IMR-90 (cell line): ENCODE measurements around the gene M6PR. TPM values are rescaled to one million over a fixed set of nuclear protein-coding genes. Genes with fewer than 3 reads are reported as not detected.

ENCODE experiments used
- ATAC-seq: fragments of 200-7000 bp; cut with Tn5 transposase; 2 replicates; pipeline ENCODE4 v1.9.1; 2020; ENCODE audit warnings: low read depth, mild to moderate bottlenecking, moderate library complexity
- BruUV-seq: library from RNA; stranded (reverse); fragments of 400-500 nt; replicated peaks from 2 replicates; lab custom pipeline; 2021; lab: Mats Ljungman, UMichigan
- CTCF ChIA-PET: fragments of 300-600 bp; formaldehyde crosslinking; extraction: SDS; loops from one replicate; lab custom pipeline; 2021; ENCODE audit warnings: antibody characterized with exemption; lab: Yijun Ruan, JAX
- POLR2A ChIA-PET: fragments of 300-600 bp; sonication (Branson Sonifier 250); formaldehyde crosslinking; loops from one replicate; lab custom pipeline; 2022; ENCODE audit warnings: antibody characterized with exemption; ENCODE audit not compliant: unreplicated experiment; lab: Charles Lee
- DNase-seq: peaks from one replicate; pipeline ENCODE4 v3.0.0; 2013
- H2AFZ ChIP-seq: replicated peaks from 2 replicates; pipeline ENCODE3; 2013; ENCODE audit warnings: low read length, mild to moderate bottlenecking; ENCODE audit not compliant: poor library complexity
- H2AK5ac ChIP-seq: 2 replicates; pipeline ENCODE4 v1.6.1; 2013; ENCODE audit warnings: low read depth, low read length, inconsistent platforms
- H2AK9ac ChIP-seq: replicated peaks from 2 replicates; pipeline ENCODE3; 2013; ENCODE audit warnings: mild to moderate bottlenecking, low read depth, low read length, moderate library complexity; ENCODE audit not compliant: poor library complexity
- H2BK120ac ChIP-seq: 2 replicates; pipeline ENCODE4 v1.6.1; 2013; ENCODE audit warnings: low read depth, low read length, inconsistent platforms
- H2BK15ac ChIP-seq: 3 replicates; pipeline ENCODE4 v1.6.1; 2013; ENCODE audit warnings: low read depth, low read length, inconsistent platforms
- H2BK20ac ChIP-seq: 2 replicates; pipeline ENCODE4 v1.6.1; 2013; ENCODE audit warnings: low read depth, mild to moderate bottlenecking, inconsistent platforms, low read length, moderate library complexity
- H2BK5ac ChIP-seq: 2 replicates; pipeline ENCODE4 v1.6.1; 2013; ENCODE audit warnings: mild to moderate bottlenecking, low read depth, low read length, inconsistent platforms; ENCODE audit not compliant: poor library complexity, severe bottlenecking
- H3K14ac ChIP-seq: replicated peaks from 2 replicates; pipeline ENCODE4 v1.6.1; 2013; ENCODE audit warnings: low read depth, low read length, inconsistent platforms
- H3K18ac ChIP-seq: 2 replicates; pipeline ENCODE4 v1.6.1; 2013; ENCODE audit warnings: low read depth, low read length, control low read depth
- H3K23ac ChIP-seq: 2 replicates; pipeline ENCODE4 v1.6.1; 2013; ENCODE audit warnings: low read depth, low read length, inconsistent platforms
- H3K27ac ChIP-seq: 2 replicates; pipeline ENCODE4 v1.5.1; 2013; ENCODE audit warnings: mild to moderate bottlenecking, control low read depth, low read length; ENCODE audit not compliant: insufficient read depth
- H3K27me3 ChIP-seq: 2 replicates; pipeline ENCODE4 v1.6.1; 2013; ENCODE audit warnings: low read length; ENCODE audit not compliant: control insufficient read depth, insufficient read depth
- H3K36me3 ChIP-seq: 2 replicates; pipeline ENCODE4 v1.6.1; 2013; ENCODE audit warnings: low read length, mixed read lengths; ENCODE audit not compliant: control insufficient read depth, insufficient read depth
- H3K4ac ChIP-seq: 2 replicates; pipeline ENCODE4 v1.6.1; 2013; ENCODE audit warnings: low read depth, low read length, inconsistent platforms
- H3K4me1 ChIP-seq: 2 replicates; pipeline ENCODE4 v1.6.1; 2013; ENCODE audit warnings: low read length, mixed read lengths; ENCODE audit not compliant: control insufficient read depth, insufficient read depth
- H3K4me2 ChIP-seq: 2 replicates; pipeline ENCODE4 v1.6.1; 2013; ENCODE audit warnings: low read depth, mild to moderate bottlenecking, control low read depth, low read length, moderate library complexity
- H3K4me3 ChIP-seq: 2 replicates; pipeline ENCODE4 v1.5.1; 2013; ENCODE audit warnings: low read depth, mild to moderate bottlenecking, control low read depth, low read length, moderate library complexity; ENCODE audit not compliant: insufficient read depth
- H3K56ac ChIP-seq: 2 replicates; pipeline ENCODE4 v1.6.1; 2013; ENCODE audit warnings: low read length, inconsistent platforms; ENCODE audit not compliant: insufficient read depth; ENCODE audit errors: extremely low read depth
- H3K79me1 ChIP-seq, 2 experiments: 2 replicates each; pipeline ENCODE4 v1.6.1; 2013; ENCODE audit warnings: low read length in 2 of 2, inconsistent platforms in 1 of 2, low read depth in 1 of 2
- H3K9ac ChIP-seq: 2 replicates; pipeline ENCODE4 v1.6.1; 2013; ENCODE audit warnings: low read depth, low read length, control low read depth
- H3K9me1 ChIP-seq: 2 replicates; pipeline ENCODE4 v1.6.1; 2013; ENCODE audit warnings: low read length, inconsistent platforms; ENCODE audit not compliant: insufficient read depth
- H3K9me3 ChIP-seq: 2 replicates; pipeline ENCODE4 v1.6.1; 2013; ENCODE audit warnings: low read length; ENCODE audit not compliant: control insufficient read depth, insufficient read depth
- H4K20me1 ChIP-seq: 2 replicates; pipeline ENCODE4 v1.6.1; 2013; ENCODE audit warnings: low read length, inconsistent platforms; ENCODE audit not compliant: insufficient read depth
- H4K5ac ChIP-seq: 2 replicates; pipeline ENCODE4 v1.6.1; 2013; ENCODE audit warnings: mild to moderate bottlenecking, low read depth, low read length, control low read depth
- H4K8ac ChIP-seq, 2 experiments: 2 replicates each; pipeline ENCODE4 v1.6.1; 2013; ENCODE audit warnings: low read depth in 2 of 2, low read length in 2 of 2, control low read depth in 1 of 2, inconsistent platforms in 1 of 2
- H4K91ac ChIP-seq: 2 replicates; pipeline ENCODE4 v1.6.1; 2013; ENCODE audit warnings: low read depth, low read length, inconsistent platforms; ENCODE audit not compliant: insufficient read depth
- BHLHE40 ChIP-seq: fragments of 150-350 bp; IDR thresholded peaks from 2 replicates; pipeline ENCODE4 v1.6.1; 2016; ENCODE audit warnings: mild to moderate bottlenecking, low read depth, low read length
- CEBPB ChIP-seq: IDR thresholded peaks from 2 replicates; pipeline ENCODE4 v1.6.1; 2012; ENCODE audit warnings: low read depth, low read length, improper control_type of control experiment
- CHD1 ChIP-seq: IDR thresholded peaks from 2 replicates; pipeline ENCODE4 v1.6.1; 2012; ENCODE audit warnings: low read depth, low read length, improper control_type of control experiment
- FOS ChIP-seq: fragments of 150-350 bp; IDR thresholded peaks from 2 replicates; pipeline ENCODE4 v1.6.1; 2016; ENCODE audit warnings: low read depth, low read length
- MAFK ChIP-seq: IDR thresholded peaks from 2 replicates; pipeline ENCODE4 v1.6.1; 2012; ENCODE audit warnings: low read depth, low read length, improper control_type of control experiment
- MAZ ChIP-seq: IDR thresholded peaks from 2 replicates; pipeline ENCODE4 v1.6.1; 2012; ENCODE audit warnings: low read depth, mild to moderate bottlenecking, low read length, improper control_type of control experiment, moderate library complexity, borderline replicate concordance
- MXI1 ChIP-seq: IDR thresholded peaks from 2 replicates; pipeline ENCODE4 v1.6.1; 2012; ENCODE audit warnings: low read depth, mild to moderate bottlenecking, low read length, moderate library complexity, borderline replicate concordance
- POLR2A ChIP-seq: IDR thresholded peaks from 2 replicates; pipeline ENCODE4 v1.6.1; 2012; ENCODE audit warnings: mild to moderate bottlenecking, low read depth, low read length
- RAD21 ChIP-seq: IDR thresholded peaks from 2 replicates; pipeline ENCODE4 v1.6.1; 2012; ENCODE audit warnings: low read length, improper control_type of control experiment
- RCOR1 ChIP-seq: IDR thresholded peaks from 2 replicates; pipeline ENCODE4 v1.6.1; 2012; ENCODE audit warnings: mild to moderate bottlenecking, low read length, improper control_type of control experiment; ENCODE audit not compliant: insufficient replicate concordance
- RFX5 ChIP-seq: IDR thresholded peaks from 2 replicates; pipeline ENCODE4 v1.8.0; 2012; ENCODE audit warnings: low read depth, mild to moderate bottlenecking, low read length, moderate library complexity
- SMC3 ChIP-seq: fragments of 150-350 bp; IDR thresholded peaks from 2 replicates; pipeline ENCODE4 v1.6.1; 2016; ENCODE audit warnings: low read depth, mild to moderate bottlenecking, antibody characterized with exemption, low read length, moderate library complexity
- dilution Hi-C: fragments of 300-500 bp; cut with HindIII; formaldehyde crosslinking; loops from one replicate; pipeline ENCODE4 v1.14.3; 2018; ENCODE audit warnings: low sequenced_read_pairs; ENCODE audit not compliant: unreplicated experiment
- in situ Hi-C: fragments of 300-500 bp; cut with MboI; formaldehyde crosslinking; loops from 3 replicates; pipeline ENCODE4 v1.14.3; 2019; ENCODE audit warnings: low sequenced_read_pairs, inconsistent platforms, mixed read lengths
- intact Hi-C: fragments of 100-400 bp; cut with micrococcal nuclease; formaldehyde crosslinking; loops from 2 replicates; pipeline ENCODE4 v1.10.0; 2022
- polyA plus RNA-seq, 3 experiments: library from polyadenylated mRNA; depleted of rRNA; stranded (reverse); fragments of >200 nt; gene quantifications; 2 replicates each; pipeline ENCODE4 v1.2.3, GENCODE V29; 2012; ENCODE audit warnings: low replicate concordance in 1 of 3
- total RNA-seq: library from RNA; depleted of rRNA; stranded (reverse); fragments of >200 nt; gene quantifications from 2 replicates; pipeline ENCODE4 v1.2.3, GENCODE V29; 2012
- TF ChIP-seq, protein P1 (sequence below): conservative IDR thresholded peaks from 2 replicates; pipeline ENCODE4 v1.5.1; 2012; ENCODE audit warnings: mild to moderate bottlenecking, low read depth, low read length, improper control_type of control experiment
- TF ChIP-seq, protein P2 (sequence below): fragments of 150-350 bp; IDR thresholded peaks from 2 replicates; pipeline ENCODE4 v1.6.1; 2016; ENCODE audit warnings: low read depth, mild to moderate bottlenecking, low read length, moderate library complexity, borderline replicate concordance
- TF ChIP-seq, protein P3 (sequence below): fragments of 150-350 bp; IDR thresholded peaks from 2 replicates; pipeline ENCODE4 v1.6.1; 2017; ENCODE audit warnings: mild to moderate bottlenecking, antibody characterized with exemption, low read length, low read depth

M6PR gene
- total and polyA plus RNA-seq, 2 of the 4 experiments (the other 2 are of a cell fraction): 86.6 to 140 TPM

DNA sequence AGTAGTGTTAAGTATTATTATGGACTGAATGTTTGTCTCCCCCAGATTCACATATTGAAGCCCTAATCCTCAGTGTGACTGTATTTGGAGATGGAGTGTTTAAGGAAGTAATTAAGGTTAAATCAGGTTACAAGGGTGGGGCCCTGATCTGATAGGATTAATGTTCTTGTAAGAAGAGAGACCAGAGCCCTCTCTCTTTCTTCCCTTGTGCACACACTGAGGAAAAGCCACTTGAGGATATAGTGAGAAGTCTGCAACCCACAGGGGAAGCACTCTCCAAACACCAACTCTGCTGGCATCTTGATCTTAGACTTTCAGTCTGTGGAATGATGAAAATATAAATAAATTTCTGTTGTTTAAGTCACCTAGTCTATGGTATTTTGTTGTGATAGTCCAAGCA is 37.7 kb upstream of the M6PR start:
- in situ Hi-C loops: no loop called here
- no peaks in the 10 kb centered on the region for H3K4me1 ChIP-seq
- dilution Hi-C loops: no loop called here

More for the DNA sequence above, 37.7 kb upstream of the M6PR start:
- no TSS peak for BruUV-seq
- H3K27me3 ChIP-seq: no peaks in the 10 kb centered on the region
- TF ChIP-seq FOS (no peak), RCOR1 (no peak), MXI1 (no peak), POLR2A (no peak), CEBPB (no peak), SMC3 (no peak), CHD1 (no peak), MAZ (no peak), RFX5 (no peak), MAFK (no peak), RAD21 (no peak), BHLHE40 (no peak)
- TF ChIP-seq, protein P1, sequence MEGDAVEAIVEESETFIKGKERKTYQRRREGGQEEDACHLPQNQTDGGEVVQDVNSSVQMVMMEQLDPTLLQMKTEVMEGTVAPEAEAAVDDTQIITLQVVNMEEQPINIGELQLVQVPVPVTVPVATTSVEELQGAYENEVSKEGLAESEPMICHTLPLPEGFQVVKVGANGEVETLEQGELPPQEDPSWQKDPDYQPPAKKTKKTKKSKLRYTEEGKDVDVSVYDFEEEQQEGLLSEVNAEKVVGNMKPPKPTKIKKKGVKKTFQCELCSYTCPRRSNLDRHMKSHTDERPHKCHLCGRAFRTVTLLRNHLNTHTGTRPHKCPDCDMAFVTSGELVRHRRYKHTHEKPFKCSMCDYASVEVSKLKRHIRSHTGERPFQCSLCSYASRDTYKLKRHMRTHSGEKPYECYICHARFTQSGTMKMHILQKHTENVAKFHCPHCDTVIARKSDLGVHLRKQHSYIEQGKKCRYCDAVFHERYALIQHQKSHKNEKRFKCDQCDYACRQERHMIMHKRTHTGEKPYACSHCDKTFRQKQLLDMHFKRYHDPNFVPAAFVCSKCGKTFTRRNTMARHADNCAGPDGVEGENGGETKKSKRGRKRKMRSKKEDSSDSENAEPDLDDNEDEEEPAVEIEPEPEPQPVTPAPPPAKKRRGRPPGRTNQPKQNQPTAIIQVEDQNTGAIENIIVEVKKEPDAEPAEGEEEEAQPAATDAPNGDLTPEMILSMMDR: no peak
- TF ChIP-seq, protein P2, sequence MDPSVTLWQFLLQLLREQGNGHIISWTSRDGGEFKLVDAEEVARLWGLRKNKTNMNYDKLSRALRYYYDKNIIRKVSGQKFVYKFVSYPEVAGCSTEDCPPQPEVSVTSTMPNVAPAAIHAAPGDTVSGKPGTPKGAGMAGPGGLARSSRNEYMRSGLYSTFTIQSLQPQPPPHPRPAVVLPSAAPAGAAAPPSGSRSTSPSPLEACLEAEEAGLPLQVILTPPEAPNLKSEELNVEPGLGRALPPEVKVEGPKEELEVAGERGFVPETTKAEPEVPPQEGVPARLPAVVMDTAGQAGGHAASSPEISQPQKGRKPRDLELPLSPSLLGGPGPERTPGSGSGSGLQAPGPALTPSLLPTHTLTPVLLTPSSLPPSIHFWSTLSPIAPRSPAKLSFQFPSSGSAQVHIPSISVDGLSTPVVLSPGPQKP: no peak
- TF ChIP-seq, protein P3, sequence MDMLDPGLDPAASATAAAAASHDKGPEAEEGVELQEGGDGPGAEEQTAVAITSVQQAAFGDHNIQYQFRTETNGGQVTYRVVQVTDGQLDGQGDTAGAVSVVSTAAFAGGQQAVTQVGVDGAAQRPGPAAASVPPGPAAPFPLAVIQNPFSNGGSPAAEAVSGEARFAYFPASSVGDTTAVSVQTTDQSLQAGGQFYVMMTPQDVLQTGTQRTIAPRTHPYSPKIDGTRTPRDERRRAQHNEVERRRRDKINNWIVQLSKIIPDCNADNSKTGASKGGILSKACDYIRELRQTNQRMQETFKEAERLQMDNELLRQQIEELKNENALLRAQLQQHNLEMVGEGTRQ: no peak
- no peak overlapping the region for H3K18ac ChIP-seq
- H3K9me1 ChIP-seq: no peaks in the 10 kb centered on the region
- no peak overlapping the region for H2AK9ac ChIP-seq
- H4K8ac ChIP-seq: no peak overlapping the region
- H3K14ac ChIP-seq: no peak overlapping the region
- H3K4me3 ChIP-seq: no peak overlapping the region
- H2BK15ac ChIP-seq: no peak overlapping the region
- H2AK5ac ChIP-seq: no peak overlapping the region
- no peak overlapping the region for H3K56ac ChIP-seq
- no peak overlapping the region for H3K27ac ChIP-seq
- H3K9ac ChIP-seq: no peak overlapping the region
- no peak overlapping the region for H3K4me2 ChIP-seq
- intact Hi-C loops: no loop called here
- no peak overlapping the region for H2BK5ac ChIP-seq
- no peaks in the 10 kb centered on the region for H3K79me1 ChIP-seq
- ChIA-PET POLR2A (no interaction called here), CTCF (no interaction called here)
- H4K91ac ChIP-seq: no peak overlapping the region
- no peak overlapping the region for H2BK20ac ChIP-seq
- no peak overlapping the region for H3K23ac ChIP-seq
- H2BK120ac ChIP-seq: no peak overlapping the region
- H2AFZ ChIP-seq: no peak overlapping the region
- no peaks in the 10 kb centered on the region for H3K36me3 ChIP-seq
- no peaks in the 10 kb centered on the region for H4K20me1 ChIP-seq
- no peaks in the 10 kb centered on the region for H3K9me3 ChIP-seq
- ATAC-seq (no peak), DNase-seq (no peak)
- H3K4ac ChIP-seq: no peak overlapping the region
- H4K5ac ChIP-seq: no peak overlapping the region
